Measurements from ENCODE around the gene ADORA1. TPM values are rescaled to one million over a fixed set of nuclear protein-coding genes. Genes with fewer than 3 reads are reported as not detected.

The ADORA1 gene
- total and polyA plus RNA-seq, 2 donors (not counting 1 experiment from before 2014, with no cell fraction given): not detected

DNA sequence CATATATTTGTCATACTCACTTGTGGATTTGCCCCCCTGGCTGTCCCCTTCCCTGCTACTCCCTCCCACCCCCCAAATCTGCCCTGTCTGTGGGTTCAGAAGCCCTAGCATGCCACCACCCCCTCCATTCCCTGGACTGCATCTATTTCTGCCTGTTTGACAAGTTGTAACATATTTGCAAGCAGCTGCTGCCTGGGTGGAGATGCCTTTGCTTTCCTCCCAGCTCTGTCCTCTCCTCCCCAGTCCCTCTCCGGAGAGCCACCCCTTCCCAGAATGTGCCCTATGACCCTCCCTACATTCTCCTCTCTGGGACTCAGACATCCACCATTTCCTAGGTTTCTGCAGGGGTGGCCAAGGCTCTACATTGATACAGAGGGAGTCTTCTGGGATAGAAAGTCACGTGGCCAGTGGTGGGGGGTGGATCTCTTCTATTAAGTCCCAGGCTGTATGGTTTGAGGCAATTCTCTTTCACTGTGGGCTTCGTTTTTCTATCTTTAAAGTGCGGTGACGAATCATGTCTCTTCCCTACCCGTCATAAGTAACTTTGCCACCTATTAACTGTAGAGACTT is 35.7 kb upstream of the ADORA1 start:
- WGBS (ENCODE audit: insufficient coverage): 83% methylated on average over 1 of the region's 6 CpGs
- intact Hi-C loops (cut with micrococcal nuclease): no loop called here
- Histone ChIP-seq H2AFZ (ENCODE audit: insufficient read depth, low read depth, low read length, poor library complexity, severe bottlenecking) (no peak overlapping the region), H3K79me2 (ENCODE audit: control insufficient read depth, insufficient read depth, low read length) (no peaks in the 10 kb centered on the region), H3K9ac (ENCODE audit: low read length) (no peak overlapping the region), H3K9me3 (ENCODE audit: control extremely low read depth in 1 of 3, control insufficient read depth in 2 of 3, insufficient read depth in 1 of 3, low read length in 2 of 3) (peaks cover 6 to 17% (median 8%) of the 10 kb centered on the region in 3 donors), H3K4me3 (ENCODE audit: control extremely low read depth in 1 of 5, extremely low read depth in 1 of 5, insufficient read depth in 1 of 5, low read depth in 2 of 5, low read length in 4 of 5) (no peak overlapping the region), H3K36me3 (replicated peaks in 1 of 2; ENCODE audit: control extremely low read depth in 1 of 2, control insufficient read depth in 1 of 2, extremely low read depth in 1 of 2, insufficient read depth in 2 of 2, low read length in 1 of 2) (no peaks in the 10 kb centered on the region), H4K20me1 (ENCODE audit: control insufficient read depth, insufficient read depth, low read length, poor library complexity, severe bottlenecking) (no peaks in the 10 kb centered on the region), H3K27me3 (replicated peaks in 1 of 4; ENCODE audit: control extremely low read depth in 1 of 4, control insufficient read depth in 3 of 4, insufficient read depth in 4 of 4, low read length in 3 of 4) (peaks cover 0 to 3% (median 1%) of the 10 kb centered on the region in 4 experiments), H3K4me1 (ENCODE audit: control insufficient read depth in 2 of 2, insufficient read depth in 2 of 2, low read length in 2 of 2) (no peaks in the 10 kb centered on the region), H3K27ac (ENCODE audit: low read length in 2 of 2) (no peak overlapping the region), H3K4me2 (replicated peaks; ENCODE audit: low read depth, low read length, poor library complexity, severe bottlenecking) (no peak overlapping the region)
- DNase-seq (no peak), ATAC-seq (ENCODE audit: low read depth) (no peak)
- POLR2A ChIA-PET: no interaction called here
- CTCF ChIA-PET: no interaction called here
- Mint-ChIP-seq H3K27me3 (peaks cover 36% of the 10 kb centered on the region), H3K27ac (no peak overlapping the region), H3K4me3 (no peak overlapping the region), H3K4me1 (no peaks in the 10 kb centered on the region), H3K9me3 (ENCODE audit: insufficient read depth) (peaks cover 15% of the 10 kb centered on the region)
- TF ChIP-seq, protein P1, sequence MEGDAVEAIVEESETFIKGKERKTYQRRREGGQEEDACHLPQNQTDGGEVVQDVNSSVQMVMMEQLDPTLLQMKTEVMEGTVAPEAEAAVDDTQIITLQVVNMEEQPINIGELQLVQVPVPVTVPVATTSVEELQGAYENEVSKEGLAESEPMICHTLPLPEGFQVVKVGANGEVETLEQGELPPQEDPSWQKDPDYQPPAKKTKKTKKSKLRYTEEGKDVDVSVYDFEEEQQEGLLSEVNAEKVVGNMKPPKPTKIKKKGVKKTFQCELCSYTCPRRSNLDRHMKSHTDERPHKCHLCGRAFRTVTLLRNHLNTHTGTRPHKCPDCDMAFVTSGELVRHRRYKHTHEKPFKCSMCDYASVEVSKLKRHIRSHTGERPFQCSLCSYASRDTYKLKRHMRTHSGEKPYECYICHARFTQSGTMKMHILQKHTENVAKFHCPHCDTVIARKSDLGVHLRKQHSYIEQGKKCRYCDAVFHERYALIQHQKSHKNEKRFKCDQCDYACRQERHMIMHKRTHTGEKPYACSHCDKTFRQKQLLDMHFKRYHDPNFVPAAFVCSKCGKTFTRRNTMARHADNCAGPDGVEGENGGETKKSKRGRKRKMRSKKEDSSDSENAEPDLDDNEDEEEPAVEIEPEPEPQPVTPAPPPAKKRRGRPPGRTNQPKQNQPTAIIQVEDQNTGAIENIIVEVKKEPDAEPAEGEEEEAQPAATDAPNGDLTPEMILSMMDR (IDR thresholded peaks at IDR 0.05): no peak
- no peak for TF ChIP-seq EZH2 (IDR thresholded peaks at IDR 0.05; ENCODE audit: borderline replicate concordance, insufficient read depth, low read depth, low read length, poor library complexity, severe bottlenecking)

DNA sequence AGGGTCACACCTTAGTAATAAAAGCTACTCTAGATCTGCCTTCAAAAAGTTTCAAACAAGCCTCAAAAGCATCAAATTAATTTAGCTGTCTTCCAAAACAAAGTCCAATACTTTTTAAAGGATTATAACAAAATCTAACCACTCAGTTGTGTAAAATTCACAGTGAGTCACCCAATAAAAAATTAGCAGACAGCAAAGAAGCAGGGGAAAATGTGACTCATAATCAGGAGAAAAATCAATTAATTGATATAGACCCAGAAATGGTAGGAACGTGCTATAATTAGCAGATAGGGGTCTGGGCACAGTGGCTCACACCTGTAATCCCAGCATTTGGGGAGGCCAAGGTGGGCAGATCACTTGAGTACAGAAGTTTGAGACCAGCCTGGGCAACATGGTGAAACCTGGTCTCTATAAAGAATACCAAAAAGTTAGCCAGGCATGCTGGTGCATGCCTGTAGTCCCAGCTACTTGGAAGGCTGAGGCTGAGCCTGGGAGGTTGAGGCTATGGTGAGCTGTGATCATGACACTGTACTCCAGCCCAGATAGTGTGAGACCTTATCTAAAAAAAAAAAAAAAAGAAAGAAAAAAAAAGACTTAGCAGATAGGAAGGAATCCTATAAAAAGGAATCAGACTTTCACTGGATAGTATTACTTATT is 33.6 kb upstream of the ADORA1 start:
- no peak for TF ChIP-seq EZH2 (IDR thresholded peaks at IDR 0.05; ENCODE audit: borderline replicate concordance, insufficient read depth, low read depth, low read length, poor library complexity, severe bottlenecking)
- TF ChIP-seq, protein P1 (IDR thresholded peaks at IDR 0.05): no peak
- no peak overlapping the region for H3K9ac ChIP-seq (ENCODE audit: low read length)
- H3K4me2 ChIP-seq (replicated peaks; ENCODE audit: low read depth, low read length, poor library complexity, severe bottlenecking): no peak overlapping the region
- 60% methylated on average over 1 of the region's 1 CpG for WGBS (ENCODE audit: insufficient coverage)
- H3K9me3 ChIP-seq (ENCODE audit: control extremely low read depth in 1 of 3, control insufficient read depth in 2 of 3, insufficient read depth in 1 of 3, low read length in 2 of 3): peaks cover 6 to 17% (median 8%) of the 10 kb centered on the region in 3 donors
- peaks cover 0 to 3% (median 1%) of the 10 kb centered on the region in 4 experiments for H3K27me3 ChIP-seq (replicated peaks in 1 of 4; ENCODE audit: control extremely low read depth in 1 of 4, control insufficient read depth in 3 of 4, insufficient read depth in 4 of 4, low read length in 3 of 4)
- Mint-ChIP-seq H3K4me1 (no peaks in the 10 kb centered on the region), H3K27ac (no peak overlapping the region), H3K9me3 (ENCODE audit: insufficient read depth) (peaks cover 18% of the 10 kb centered on the region), H3K27me3 (peaks cover 27% of the 10 kb centered on the region), H3K4me3 (no peak overlapping the region)
- DNase-seq (no peak), ATAC-seq (ENCODE audit: low read depth) (no peak)
- no peaks in the 10 kb centered on the region for H4K20me1 ChIP-seq (ENCODE audit: control insufficient read depth, insufficient read depth, low read length, poor library complexity, severe bottlenecking)
- H3K4me3 ChIP-seq (ENCODE audit: control extremely low read depth in 1 of 5, extremely low read depth in 1 of 5, insufficient read depth in 1 of 5, low read depth in 2 of 5, low read length in 4 of 5): no peak overlapping the region
- no peaks in the 10 kb centered on the region for H3K4me1 ChIP-seq (ENCODE audit: control insufficient read depth in 2 of 2, insufficient read depth in 2 of 2, low read length in 2 of 2)
- intact Hi-C loops (cut with micrococcal nuclease): no loop called here
- H3K27ac ChIP-seq (ENCODE audit: low read length in 2 of 2): no peak overlapping the region
- no peaks in the 10 kb centered on the region for H3K36me3 ChIP-seq (replicated peaks in 1 of 2; ENCODE audit: control extremely low read depth in 1 of 2, control insufficient read depth in 1 of 2, extremely low read depth in 1 of 2, insufficient read depth in 2 of 2, low read length in 1 of 2)
- ChIA-PET POLR2A (no interaction called here), CTCF (no interaction called here)
- no peak overlapping the region for H2AFZ ChIP-seq (ENCODE audit: insufficient read depth, low read depth, low read length, poor library complexity, severe bottlenecking)
- no peaks in the 10 kb centered on the region for H3K79me2 ChIP-seq (ENCODE audit: control insufficient read depth, insufficient read depth, low read length)

Data from B cell (primary cell).